ENCODE results near the gene GNB3.

- TF ChIP-seq CTCF (IDR thresholded peaks at IDR 0.05) = no peak
- TF ChIP-seq POLR2A (IDR thresholded peaks at IDR 0.05) = no peak
Measured at GRCh38 chr12:6849427-6849826, 8.7 kb downstream of the GNB3 start.

Data from Peyer's patch (tissue), 4 donors.